HepG2 (cell line): ENCODE measurements around the gene CRISPLD2. TPM values are rescaled to one million over a fixed set of nuclear protein-coding genes. Genes with fewer than 3 reads are reported as not detected.

Source experiments
- ATAC-seq: fragments of 200-7000 bp; cut with Tn5 transposase; 3 replicates; pipeline ENCODE4 v1.9.1; 2020; ENCODE audit warnings: mild to moderate bottlenecking, moderate library complexity
- BruUV-seq: library from RNA; stranded (reverse); fragments of 400-500 nt; replicated peaks from 2 replicates; lab custom pipeline; 2021; lab: Mats Ljungman, UMichigan
- CTCF ChIA-PET: fragments of 300-600 bp; formaldehyde crosslinking; extraction: SDS; loops from one replicate; lab custom pipeline; 2021; ENCODE audit warnings: low total read pairs, inconsistent platforms, low intra/inter-chr PET ratio; lab: Yijun Ruan, JAX
- POLR2A ChIA-PET: fragments of 350-600 bp; sonication (Branson Sonifier 250); formaldehyde crosslinking; loops from one replicate; lab custom pipeline; 2020; ENCODE audit warnings: antibody characterized with exemption, inconsistent platforms; lab: Yijun Ruan, JAX
- DNase-seq: peaks from one replicate; pipeline ENCODE4 v3.0.0-alpha.2; 2015; ENCODE audit warnings: low spot score
- FAIRE-seq: peaks from 3 replicates; lab custom pipeline; 2011; peaks lifted over from hg19 to GRCh38; lab: Jason Lieb, UNC
- H2AFZ ChIP-seq: one replicate; pipeline ENCODE4 v1.6.1; 2011; ENCODE audit warnings: low read length, inconsistent platforms
- H3K27ac ChIP-seq: fragments of 300-600 bp; 3 replicates; pipeline ENCODE4 v1.8.0; 2011; ENCODE audit warnings: mixed run types, mild to moderate bottlenecking, mixed read lengths, low read length, inconsistent platforms; ENCODE audit not compliant: insufficient read depth; ENCODE audit errors: extremely low read length
- H3K27me3 ChIP-seq, 2 experiments: fragments of 200-600 bp in 1 of 2; 2 replicates in 1 of 2; 3 replicates in 1 of 2; pipeline versions ENCODE4 v1.6.0 to v1.8.0; 2011; ENCODE audit warnings: low read length in 2 of 2, mild to moderate bottlenecking in 2 of 2, moderate library complexity in 2 of 2, inconsistent platforms in 1 of 2; ENCODE audit not compliant: insufficient read depth in 2 of 2, control insufficient read depth in 1 of 2
- H3K36me3 ChIP-seq, 2 experiments: fragments of 200-600 bp in 1 of 2; replicated peaks in 1 of 2; 2 replicates in 1 of 2; 3 replicates in 1 of 2; pipeline versions ENCODE4 v1.5.1 to v1.8.0; 2011; ENCODE audit warnings: low read length in 2 of 2, inconsistent platforms in 1 of 2; ENCODE audit not compliant: insufficient read depth in 2 of 2, control insufficient read depth in 1 of 2
- H3K4me1 ChIP-seq: 2 replicates; pipeline ENCODE4 v1.5.1; 2012; ENCODE audit warnings: low read length, inconsistent platforms; ENCODE audit not compliant: insufficient read depth
- H3K4me2 ChIP-seq: 2 replicates; pipeline ENCODE4 v1.6.0; 2011; ENCODE audit warnings: low read depth, low read length, inconsistent platforms
- H3K4me3 ChIP-seq, 3 experiments: fragments of 200-600 bp in 1 of 3; sonication (generic), shearing (Covaris generic) in 1 of 3; replicated peaks in 1 of 3; 2 replicates each; pipeline ENCODE4 v1.5.1; 2011 to 2016; ENCODE audit warnings: low read length in 3 of 3, inconsistent platforms in 2 of 3, low read depth in 2 of 3, mild to moderate bottlenecking in 2 of 3, control low read depth in 1 of 3, mixed read lengths in 1 of 3; ENCODE audit not compliant: insufficient read depth in 1 of 3
- H3K79me2 ChIP-seq: one replicate; pipeline ENCODE4 v1.6.1; 2011; ENCODE audit warnings: low read length, inconsistent platforms; ENCODE audit not compliant: insufficient read depth
- H3K9ac ChIP-seq: 2 replicates; pipeline ENCODE4 v1.6.0; 2011; ENCODE audit warnings: mild to moderate bottlenecking, low read depth, low read length, inconsistent platforms; ENCODE audit not compliant: insufficient read depth
- H3K9me3 ChIP-seq: 2 replicates; pipeline ENCODE4 v1.5.1; 2012; ENCODE audit warnings: mild to moderate bottlenecking, low read length
- H4K20me1 ChIP-seq: 2 replicates; pipeline ENCODE4 v1.6.0; 2011; ENCODE audit warnings: inconsistent platforms, mild to moderate bottlenecking, low read length, moderate library complexity; ENCODE audit not compliant: insufficient read depth
- NR2F1 ChIP-seq, 2 experiments: fragments of 450-650 bp in 1 of 2; formaldehyde crosslinking in 1 of 2; IDR thresholded peaks; 2 replicates each; pipeline versions ENCODE4 v1.5.0 to v1.6.1; 2016 to 2020; ENCODE audit warnings: mild to moderate bottlenecking in 1 of 2, missing compliant biosample characterization in 1 of 2, missing genetic modification reagents in 1 of 2, moderate library complexity in 1 of 2
- ZBTB7A ChIP-seq: sonication (generic); formaldehyde crosslinking; IDR thresholded peaks from 2 replicates; pipeline ENCODE4 v1.8.0; 2022; ENCODE audit warnings: mild to moderate bottlenecking, missing genetic modification reagents
- ZFX ChIP-seq: sonication (generic); formaldehyde crosslinking; IDR thresholded peaks from 2 replicates; pipeline ENCODE4 v1.4.0; 2020; ENCODE audit warnings: mild to moderate bottlenecking, low read depth, missing genetic modification reagents, moderate library complexity
- ZNF616 ChIP-seq: sonication (generic); formaldehyde crosslinking; IDR thresholded peaks from 2 replicates; pipeline ENCODE4 v1.5.0; 2020; ENCODE audit warnings: low read depth, mild to moderate bottlenecking, missing genetic modification reagents
- WGBS: methylation state at CpG from one replicate; pipeline ENCODE4 v1.1.6; 2017; ENCODE audit warnings: low lambda C conversion rate; 5-methylcytosine and 5-hydroxymethylcytosine counted together
- in situ Hi-C: cut with HindIII; loops from 2 replicates; pipeline ENCODE4 v1.10.0; 2017; ENCODE audit warnings: low pct_unique_long_range_greater_than_20kb; ENCODE audit not compliant: extremely low pct_ligation_motif_present
- intact Hi-C: fragments of 100-400 bp; cut with micrococcal nuclease; formaldehyde crosslinking; loops from one replicate; pipeline ENCODE4 v1.10.0; 2022; ENCODE audit not compliant: unreplicated experiment
- polyA plus RNA-seq, 8 experiments: library from polyadenylated mRNA; depleted of rRNA in 3 of 8; stranded (reverse) in 7 of 8; unstranded in 1 of 8; fragments of >200 nt; fragmentation: Illumina TruSeq in 4 of 8; extraction: Trizol in 4 of 8; gene quantifications; 2 replicates each; pipeline versions ENCODE4 v1.2.1 to v1.2.3, GENCODE V29; 2011 to 2016; ENCODE audit warnings: low read depth in 4 of 8, missing spikeins in 1 of 8, mixed read lengths in 1 of 8; ENCODE audit not compliant: insufficient read depth in 1 of 8
- total RNA-seq, 5 experiments: library from RNA; depleted of rRNA; stranded (reverse); fragments of >200 nt; fragmentation: Illumina TruSeq; extraction: Trizol; gene quantifications; 2 replicates each; pipeline ENCODE4 v1.2.3, GENCODE V29; 2016; ENCODE audit warnings: low read depth in 1 of 5

Gene CRISPLD2
- total and polyA plus RNA-seq, 2 of the 13 experiments (the other 11 are each of a cell fraction or from before 2014, with no cell fraction given): 0.04 to 0.31 TPM

GRCh38 chr16:84825896-84826557 lies 6.2 kb downstream of the CRISPLD2 start:
- POLR2A ChIA-PET: no interaction called here
- Histone ChIP-seq H3K9me3 (no peaks in the 10 kb centered on the region), H2AFZ (no peak overlapping the region), H3K79me2 (no peaks in the 10 kb centered on the region), H3K27me3 (peaks cover 17 to 75% of the 10 kb centered on the region in 2 experiments), H3K4me3 (no peak overlapping the region), H3K36me3 (no peaks in the 10 kb centered on the region), H3K4me2 (no peak overlapping the region), H3K4me1 (peaks cover 9% of the 10 kb centered on the region; the same call in 1 of the 2 replicates), H3K27ac (no peak overlapping the region), H3K9ac (no peak overlapping the region), H4K20me1 (no peaks in the 10 kb centered on the region)
- DNase-seq (no peak), ATAC-seq (no peak), FAIRE-seq (no peak)
- WGBS: 56% methylated on average over 8 of the region's 8 CpGs
- CTCF ChIA-PET: no interaction called here
- in situ Hi-C loops (no loop called here), intact Hi-C loops (no loop called here)
- no TSS peak for BruUV-seq
- TF ChIP-seq ZBTB7A (CRISPR knock-in tag) (0 out of 2 replicates have a peak, but pooled peaks have one; percentile 32), ZNF616 (no peak)

DNA sequence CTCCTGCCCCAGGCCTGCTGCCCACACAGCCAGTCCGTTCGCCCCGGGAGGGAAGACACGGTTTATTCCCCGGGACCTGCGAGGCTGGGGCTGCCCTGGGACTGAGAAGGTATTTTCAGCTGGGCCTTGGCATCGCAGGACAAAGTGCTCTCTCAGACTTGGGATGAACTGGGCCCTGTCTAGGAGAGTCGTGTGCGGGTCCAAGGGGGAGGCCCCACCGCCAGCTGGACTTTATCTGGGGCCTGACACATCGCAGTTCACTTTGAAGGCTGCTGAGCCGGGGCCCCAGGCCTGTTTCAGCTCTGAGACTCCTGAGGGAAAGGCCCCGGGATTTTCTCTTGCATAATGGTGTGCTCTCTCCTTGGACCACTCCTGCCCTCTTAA lies 6.8 kb downstream of the CRISPLD2 start:
- peaks cover 9% of the 10 kb centered on the region; the same call in 1 of the 2 replicates for H3K4me1 ChIP-seq
- no TSS peak for BruUV-seq
- no peak for DNase-seq
- H3K4me2 ChIP-seq: no peak overlapping the region
- 13% methylated on average over 3 of the region's 13 CpGs for WGBS
- no peak overlapping the region for H3K27ac ChIP-seq
- TF ChIP-seq NR2F1 (CRISPR knock-in tag; IDR thresholded peaks at IDR 0.05): no peak
- peak; percentile 15; the same call in 1 of the 2 replicates for TF ChIP-seq ZFX (CRISPR knock-in tag)
- FAIRE-seq: no peak
- peak; percentile 68 for ATAC-seq
- H3K36me3 ChIP-seq: no peaks in the 10 kb centered on the region
- intact Hi-C loops (no loop called here), in situ Hi-C loops (no loop called here)
- no peak overlapping the region for H3K4me3 ChIP-seq
- ChIA-PET CTCF (no interaction called here), POLR2A (no interaction called here)
- H2AFZ ChIP-seq: no peak overlapping the region
- H3K9ac ChIP-seq: no peak overlapping the region
- peaks cover 16 to 74% of the 10 kb centered on the region in 2 experiments for H3K27me3 ChIP-seq
- H3K79me2 ChIP-seq: no peaks in the 10 kb centered on the region
- no peaks in the 10 kb centered on the region for H4K20me1 ChIP-seq
- H3K9me3 ChIP-seq: no peaks in the 10 kb centered on the region
